Neural crest cell (in vitro differentiated cells): ENCODE results near the gene RPL14. TPM values are rescaled to one million over a fixed set of nuclear protein-coding genes. Genes with fewer than 3 reads are reported as not detected.
A peak's percentile ranks its signal among the peaks of the same experiment; 100 is the strongest.

Source experiments
- DNase-seq: peaks from one replicate; pipeline ENCODE4 v3.0.0; 2021; ENCODE audit warnings: low read depth, mixed read lengths, low spot score
- H3K27ac Mint-ChIP-seq: one replicate; pipeline ENCODE4 v1.8.0; 2021; ENCODE audit warnings: mild to moderate bottlenecking, mixed read lengths; ENCODE audit not compliant: unreplicated experiment
- H3K27me3 Mint-ChIP-seq: 2 replicates; pipeline ENCODE4 v1.8.0; 2021; ENCODE audit warnings: low read depth, mild to moderate bottlenecking, mixed read lengths
- H3K36me3 Mint-ChIP-seq: 2 replicates; pipeline ENCODE4 v1.8.0; 2021; ENCODE audit warnings: low read depth, mild to moderate bottlenecking, mixed read lengths
- H3K4me1 Mint-ChIP-seq: 2 replicates; pipeline ENCODE4 v1.8.0; 2021; ENCODE audit warnings: mixed read lengths
- H3K4me3 Mint-ChIP-seq: one replicate; pipeline ENCODE4 v1.8.0; 2021; ENCODE audit warnings: mild to moderate bottlenecking, mixed read lengths
- H3K9me3 Mint-ChIP-seq: 2 replicates; pipeline ENCODE4 v1.8.0; 2021; ENCODE audit warnings: mixed read lengths
- CTCF ChIP-seq: fragments of 200-600 bp; sonication (generic); conservative IDR thresholded peaks from 2 replicates; pipeline ENCODE4 v1.5.0; 2021; ENCODE audit warnings: antibody characterized with exemption, mild to moderate bottlenecking
- total RNA-seq: library from RNA; stranded (reverse); gene quantifications from 2 replicates; pipeline ENCODE4 v1.2.1, GENCODE V29; 2021

RPL14 gene
- total RNA-seq, 1 donor from 2014 or later, result 1,863 TPM

GRCh38 chr3:40494698-40495097 lies 37.6 kb downstream of the RPL14 start:
- no peak for TF ChIP-seq CTCF
- Mint-ChIP-seq H3K9me3 (no peaks in the 10 kb centered on the region), H3K4me1 (no peaks in the 10 kb centered on the region), H3K27ac (no peak overlapping the region), H3K27me3 (peaks cover 9% of the 10 kb centered on the region), H3K4me3 (no peak overlapping the region), H3K36me3 (peaks cover 4% of the 10 kb centered on the region)
- no peak for DNase-seq

GRCh38 chr3:40497288-40497687 lies 40.1 kb downstream of the RPL14 start:
- no peak overlapping the region for H3K4me3 Mint-ChIP-seq
- H3K9me3 Mint-ChIP-seq, result no peaks in the 10 kb centered on the region

GRCh38 chr3:40499952-40500351 lies 42.8 kb downstream of the RPL14 start:
- Mint-ChIP-seq H3K36me3 (no peaks in the 10 kb centered on the region), H3K27ac (no peak overlapping the region), H3K9me3 (peaks cover 2% of the 10 kb centered on the region), H3K27me3 (peaks cover 19% of the 10 kb centered on the region), H3K4me3 (no peak overlapping the region), H3K4me1 (no peaks in the 10 kb centered on the region)
- TF ChIP-seq CTCF, result no peak
- no peak for DNase-seq

More at GRCh38 chr3:40497288-40497687, 40.1 kb downstream of the RPL14 start:
- H3K4me1 Mint-ChIP-seq, result no peaks in the 10 kb centered on the region
- no peak for DNase-seq
- H3K36me3 Mint-ChIP-seq, result no peaks in the 10 kb centered on the region
- no peak for TF ChIP-seq CTCF
- no peak overlapping the region for H3K27ac Mint-ChIP-seq
- peaks cover 13% of the 10 kb centered on the region for H3K27me3 Mint-ChIP-seq

- H3K4me3 Mint-ChIP-seq, result peak overlapping the region; percentile 15
- TF ChIP-seq CTCF, result no peak
- no peaks in the 10 kb centered on the region for H3K36me3 Mint-ChIP-seq
- H3K27ac Mint-ChIP-seq, result no peak overlapping the region
- peaks cover 2% of the 10 kb centered on the region for H3K9me3 Mint-ChIP-seq
- H3K27me3 Mint-ChIP-seq, result peaks cover 15% of the 10 kb centered on the region
- peaks cover 12% of the 10 kb centered on the region for H3K4me1 Mint-ChIP-seq
- no peak for DNase-seq
Measured at GRCh38 chr3:40502034-40502433, 44.9 kb downstream of the RPL14 start.

- H3K27ac Mint-ChIP-seq, result no peak overlapping the region
Measured at GRCh38 chr3:40504636-40505430, 47.7 kb downstream of the RPL14 start.

More at GRCh38 chr3:40504636-40505430, 47.7 kb downstream of the RPL14 start:
- Mint-ChIP-seq H3K27me3 (peaks cover 13% of the 10 kb centered on the region), H3K9me3 (peaks cover 2% of the 10 kb centered on the region), H3K36me3 (peaks cover 4% of the 10 kb centered on the region), H3K4me1 (peaks cover 12% of the 10 kb centered on the region), H3K4me3 (peak overlapping the region; percentile 97)
- no peak for DNase-seq
- TF ChIP-seq CTCF, result no peak
